ENCODE measurements around the gene TMEM242.

Gene TMEM242

GRCh38 chr6:157270916-157271315 lies 52.4 kb downstream of the TMEM242 start:
- no peak for DNase-seq (ENCODE audit: low read depth)

- no peak for DNase-seq (ENCODE audit: low read depth)
Measured at GRCh38 chr6:157270308-157270707, 53.0 kb downstream of the TMEM242 start.

- DNase-seq (ENCODE audit: low read depth), result no peak
Measured at GRCh38 chr6:157269261-157269794, 54.0 kb downstream of the TMEM242 start.

- DNase-seq (ENCODE audit: low read depth), result no peak
Measured at GRCh38 chr6:157268835-157269234, 54.5 kb downstream of the TMEM242 start.

- DNase-seq (ENCODE audit: low read depth), result no peak
Measured at GRCh38 chr6:157268396-157268795, 54.9 kb downstream of the TMEM242 start.

GRCh38 chr6:157267654-157268053 lies 55.7 kb downstream of the TMEM242 start:
- no peak for DNase-seq (ENCODE audit: low read depth)

- DNase-seq (ENCODE audit: low read depth), result no peak
Measured at GRCh38 chr6:157267109-157267611, 56.2 kb downstream of the TMEM242 start.

GRCh38 chr6:157266274-157267101 lies 56.8 kb downstream of the TMEM242 start:
- no peak for DNase-seq (ENCODE audit: low read depth)

GRCh38 chr6:157265635-157266034 lies 57.7 kb downstream of the TMEM242 start:
- DNase-seq (ENCODE audit: low read depth), result no peak

- DNase-seq (ENCODE audit: low read depth), result no peak
Measured at GRCh38 chr6:157265186-157265585, 58.1 kb downstream of the TMEM242 start.

GRCh38 chr6:157264701-157265100 lies 58.6 kb downstream of the TMEM242 start:
- DNase-seq (ENCODE audit: low read depth), result no peak

GRCh38 chr6:157263881-157264397 lies 59.4 kb downstream of the TMEM242 start:
- no peak for DNase-seq (ENCODE audit: low read depth)

GRCh38 chr6:157263146-157263545 lies 60.2 kb downstream of the TMEM242 start:
- DNase-seq (ENCODE audit: low read depth), result no peak

- no peak for DNase-seq (ENCODE audit: low read depth)
Measured at GRCh38 chr6:157261606-157262005, 61.7 kb downstream of the TMEM242 start.

GRCh38 chr6:157260735-157261410 lies 62.4 kb downstream of the TMEM242 start:
- no peak for DNase-seq (ENCODE audit: low read depth)

- DNase-seq (ENCODE audit: low read depth), result no peak
Measured at GRCh38 chr6:157259443-157259842, 63.9 kb downstream of the TMEM242 start.

- DNase-seq (ENCODE audit: low read depth), result peak; percentile 2
Measured at GRCh38 chr6:157258878-157259277, 64.4 kb downstream of the TMEM242 start.

- no peak for DNase-seq (ENCODE audit: low read depth)
Measured at GRCh38 chr6:157255079-157255478, 68.2 kb downstream of the TMEM242 start.

- no peak for DNase-seq (ENCODE audit: low read depth)
Measured at GRCh38 chr6:157254538-157254937, 68.8 kb downstream of the TMEM242 start.

- DNase-seq (ENCODE audit: low read depth), result no peak
Measured at GRCh38 chr6:157253699-157254098, 69.6 kb downstream of the TMEM242 start.

GRCh38 chr6:157253017-157253416 lies 70.3 kb downstream of the TMEM242 start:
- no peak for DNase-seq (ENCODE audit: low read depth)

- DNase-seq (ENCODE audit: low read depth), result no peak
Measured at GRCh38 chr6:157251586-157252247, 71.6 kb downstream of the TMEM242 start.

Measured in stimulated activated CD8-positive, alpha-beta memory T cell treated with anti-CD3 and anti-CD28 coated beads, Interleukin-12 subunit alpha, Interleukin-12 subunit beta, amount 100 ng/mL, for 1 hour (primary cell).